C4-2B (cell line): ENCODE data around the gene ZCRB1.

Experiments
- CTCF ChIP-seq: fragments of 450-650 bp; conservative IDR thresholded peaks from 2 replicates; pipeline ENCODE4 v1.5.1; 2017; ENCODE audit warnings: mild to moderate bottlenecking
- ZFX ChIP-seq: fragments of 450-650 bp; IDR thresholded peaks from 2 replicates; pipeline ENCODE4 v1.6.1; 2017

DNA sequence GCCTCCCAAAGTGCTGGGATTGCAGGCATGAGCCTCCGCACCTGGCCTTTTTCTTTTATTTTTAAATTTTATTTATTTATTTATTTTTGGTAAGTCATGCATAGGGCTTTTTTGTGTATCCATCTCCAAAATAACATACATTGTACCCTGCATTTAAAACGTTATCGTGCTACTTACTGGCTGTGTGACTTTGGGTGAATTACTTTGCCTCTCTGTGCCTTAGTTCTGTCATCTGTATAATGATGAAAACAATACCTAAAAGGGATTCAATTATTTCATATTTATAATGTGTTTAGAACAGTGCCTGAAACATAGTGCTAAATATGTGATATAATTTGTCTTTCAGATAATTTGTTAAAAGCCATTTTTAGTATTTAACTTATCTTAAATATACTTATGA, 19.6 kb downstream of the ZCRB1 start:
- no peak for TF ChIP-seq CTCF
- TF ChIP-seq ZFX: no peak
